GM12872 (cell line): Measurements from ENCODE around the gene POLG.

Source experiments
- TF ChIP-seq, protein P1 (sequence below): IDR thresholded peaks from 3 replicates; pipeline ENCODE4 v1.5.1; 2011; ENCODE audit warnings: low read depth, mild to moderate bottlenecking, low read length, moderate library complexity; ENCODE audit not compliant: insufficient read depth

POLG gene

DNA sequence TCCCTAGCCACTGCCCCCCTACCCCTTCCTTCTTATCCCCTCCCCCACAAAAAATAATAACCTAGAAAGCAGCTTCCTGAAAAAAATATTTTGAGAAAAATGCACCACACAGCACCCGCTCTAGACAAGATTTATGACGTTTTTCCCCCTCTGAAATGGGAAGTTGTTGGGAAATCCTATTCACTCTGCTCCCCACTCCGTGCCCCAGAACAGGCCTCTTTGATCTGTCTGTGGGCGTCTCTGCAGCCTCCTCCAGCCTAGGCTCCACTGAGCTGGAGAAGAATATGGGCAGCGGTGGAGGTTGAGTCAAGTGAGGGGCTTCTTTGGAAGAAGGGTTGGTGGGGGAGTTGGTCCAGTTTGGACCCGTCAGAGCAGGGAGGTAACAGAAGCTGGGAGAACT, 28.5 kb upstream of the POLG start:
- TF ChIP-seq, protein P1, sequence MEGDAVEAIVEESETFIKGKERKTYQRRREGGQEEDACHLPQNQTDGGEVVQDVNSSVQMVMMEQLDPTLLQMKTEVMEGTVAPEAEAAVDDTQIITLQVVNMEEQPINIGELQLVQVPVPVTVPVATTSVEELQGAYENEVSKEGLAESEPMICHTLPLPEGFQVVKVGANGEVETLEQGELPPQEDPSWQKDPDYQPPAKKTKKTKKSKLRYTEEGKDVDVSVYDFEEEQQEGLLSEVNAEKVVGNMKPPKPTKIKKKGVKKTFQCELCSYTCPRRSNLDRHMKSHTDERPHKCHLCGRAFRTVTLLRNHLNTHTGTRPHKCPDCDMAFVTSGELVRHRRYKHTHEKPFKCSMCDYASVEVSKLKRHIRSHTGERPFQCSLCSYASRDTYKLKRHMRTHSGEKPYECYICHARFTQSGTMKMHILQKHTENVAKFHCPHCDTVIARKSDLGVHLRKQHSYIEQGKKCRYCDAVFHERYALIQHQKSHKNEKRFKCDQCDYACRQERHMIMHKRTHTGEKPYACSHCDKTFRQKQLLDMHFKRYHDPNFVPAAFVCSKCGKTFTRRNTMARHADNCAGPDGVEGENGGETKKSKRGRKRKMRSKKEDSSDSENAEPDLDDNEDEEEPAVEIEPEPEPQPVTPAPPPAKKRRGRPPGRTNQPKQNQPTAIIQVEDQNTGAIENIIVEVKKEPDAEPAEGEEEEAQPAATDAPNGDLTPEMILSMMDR: no peak

DNA sequence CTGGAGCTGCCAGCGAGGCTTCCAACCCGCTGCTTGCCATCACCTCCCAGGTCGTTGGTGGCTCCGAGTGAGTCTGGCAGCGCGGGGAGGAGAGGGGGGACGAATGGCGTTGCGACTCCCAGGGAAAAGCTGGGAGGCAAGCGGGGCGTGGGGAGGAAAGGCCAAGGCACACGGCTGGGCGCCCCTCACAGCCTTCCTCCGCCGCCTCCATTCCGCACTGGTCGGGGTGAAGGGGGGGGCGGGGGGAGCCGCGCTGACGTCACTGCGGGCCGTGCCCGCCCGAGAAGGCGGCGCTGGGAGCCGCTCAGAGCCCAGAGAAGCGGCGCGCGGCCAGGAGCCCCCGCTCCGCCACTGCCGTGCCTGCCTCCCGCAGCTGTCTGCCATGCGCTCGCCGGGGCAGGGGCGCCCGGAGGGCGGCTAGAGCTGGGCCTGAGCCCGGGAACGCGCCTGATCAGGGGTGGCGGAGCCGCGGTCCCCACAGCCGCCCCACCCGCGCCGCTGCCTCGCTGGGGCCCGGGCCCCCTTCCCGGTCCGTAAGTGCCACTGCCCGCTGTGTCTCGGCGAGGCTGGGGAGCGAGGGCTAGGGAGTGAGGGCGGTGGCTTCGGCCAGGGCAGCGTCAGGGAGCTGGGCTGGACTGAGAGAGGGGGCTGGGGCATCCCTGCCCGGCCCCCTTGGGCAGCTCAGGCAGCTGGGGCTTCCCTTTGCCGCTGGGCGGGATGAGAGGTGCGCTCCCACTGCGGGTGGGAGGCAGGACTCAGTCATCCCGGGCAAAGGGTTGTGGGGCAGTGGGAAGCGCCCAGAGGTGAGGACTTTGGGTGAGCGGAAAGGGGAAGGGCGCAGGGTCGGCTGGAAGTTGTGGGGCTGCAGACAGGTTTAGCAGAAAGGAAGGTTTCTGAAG, 27.8 kb upstream of the POLG start:
- TF ChIP-seq, protein P1: no peak

DNA sequence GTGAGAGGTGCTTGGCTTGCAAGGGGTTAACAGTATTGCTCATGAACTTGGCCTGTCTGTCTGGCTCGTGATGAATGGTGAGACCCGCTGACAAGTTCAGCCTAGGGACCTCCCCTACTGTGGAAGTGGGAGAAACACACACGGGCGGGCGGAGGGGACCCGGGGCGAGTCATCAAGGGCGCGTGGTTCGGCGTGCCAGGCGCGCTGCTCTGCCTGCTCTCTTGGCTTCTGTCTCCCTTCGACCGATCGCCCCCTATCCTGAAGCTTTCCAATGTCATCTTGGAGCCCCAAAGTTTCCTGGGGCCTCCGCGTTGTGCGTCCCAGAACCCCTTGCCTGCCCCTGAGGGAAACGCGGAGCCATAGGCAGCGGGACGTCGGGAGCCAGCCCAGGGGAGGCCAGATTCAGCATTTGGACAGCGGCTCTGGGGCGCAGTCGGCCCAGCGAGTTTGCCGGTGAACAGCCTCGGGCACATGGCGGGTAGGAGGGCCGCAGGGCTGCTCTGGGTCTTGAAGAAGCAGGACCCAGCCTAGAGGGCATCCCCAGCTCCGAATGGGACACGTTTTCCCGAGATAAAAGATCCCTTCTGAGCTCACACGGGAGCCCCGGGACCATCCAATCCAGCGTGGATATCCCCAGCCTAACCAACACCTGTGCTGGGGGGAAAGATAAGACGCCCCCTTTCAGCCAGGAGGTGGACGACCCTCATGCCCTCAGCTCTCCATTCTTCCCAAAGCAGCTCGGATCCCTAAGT, 27.0 kb upstream of the POLG start:
- TF ChIP-seq, protein P1: no peak

DNA sequence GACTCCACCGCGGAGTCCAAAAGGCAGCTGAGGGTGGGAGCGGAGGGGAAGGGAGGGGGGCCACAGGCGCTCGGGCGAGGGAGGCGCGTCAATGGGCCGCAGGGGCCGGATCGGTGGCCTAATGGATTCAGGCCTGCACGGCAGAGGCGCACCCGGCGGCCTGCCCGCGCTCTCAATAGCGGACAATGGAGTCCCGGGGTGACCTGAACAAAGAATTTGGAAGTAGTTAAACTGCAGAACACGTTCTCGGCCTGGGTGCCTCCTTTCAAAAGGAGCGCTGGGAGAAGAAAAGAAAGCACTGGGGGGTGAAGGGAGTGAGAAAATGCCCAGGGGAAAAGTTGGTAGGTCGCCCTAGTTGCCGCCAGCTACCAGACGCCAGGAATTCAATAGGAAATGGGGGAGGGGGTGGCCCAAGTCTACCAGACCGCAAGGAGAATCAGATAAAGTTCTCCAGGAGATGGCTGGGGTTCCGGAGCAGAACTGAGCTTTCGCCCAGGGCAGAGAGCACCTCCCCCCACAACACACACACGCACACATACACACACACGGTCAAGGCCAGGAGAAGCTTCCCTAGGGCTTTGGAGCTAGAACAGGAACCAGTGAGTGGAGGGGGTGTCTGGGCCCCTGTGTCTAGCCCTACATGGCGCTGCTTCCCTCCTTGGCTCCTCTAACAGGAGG, 25.8 kb upstream of the POLG start:
- TF ChIP-seq, protein P1: no peak

DNA sequence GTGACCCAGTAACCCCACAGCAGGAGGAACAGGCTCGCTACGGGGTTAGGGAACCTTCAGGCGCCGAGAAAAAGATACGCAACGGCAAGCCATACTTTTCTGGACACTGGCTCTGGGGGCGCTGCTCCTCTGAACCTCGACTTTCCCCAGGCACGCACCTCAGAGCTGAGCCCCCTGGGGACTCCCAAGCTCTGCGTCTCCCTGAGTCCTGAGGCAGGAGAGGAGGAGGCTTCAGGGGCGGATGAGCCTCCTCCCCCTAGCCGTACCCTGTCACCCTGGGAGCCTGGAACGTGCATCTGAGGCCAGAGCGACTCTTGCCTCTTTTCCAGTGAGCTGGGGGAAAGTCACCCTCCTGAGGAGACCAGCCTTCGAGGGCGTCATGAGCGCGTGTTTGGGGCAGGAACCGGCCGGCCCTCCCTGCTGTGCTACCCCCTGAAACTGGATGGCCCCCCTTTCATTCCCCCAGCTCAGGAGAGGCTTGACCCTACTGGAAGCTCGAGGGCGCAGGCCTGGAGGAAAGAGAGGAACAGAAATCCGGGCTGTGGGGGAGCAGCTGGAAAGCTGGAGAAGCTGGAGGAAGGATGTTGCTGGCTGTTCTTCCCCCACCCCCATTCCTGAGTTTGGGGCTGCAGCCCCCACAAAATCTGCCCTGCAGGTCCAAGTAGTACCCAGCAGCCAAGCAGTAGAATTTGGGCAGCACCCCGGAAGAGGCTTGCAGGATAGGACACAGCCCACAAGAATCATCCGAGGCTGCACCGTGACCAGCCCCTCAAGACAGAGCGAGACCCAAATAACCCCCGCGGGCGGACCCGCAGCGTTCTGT, 25.1 kb upstream of the POLG start:
- TF ChIP-seq, protein P1: peak; percentile 28; the same call in 2 of the 3 replicates

DNA sequence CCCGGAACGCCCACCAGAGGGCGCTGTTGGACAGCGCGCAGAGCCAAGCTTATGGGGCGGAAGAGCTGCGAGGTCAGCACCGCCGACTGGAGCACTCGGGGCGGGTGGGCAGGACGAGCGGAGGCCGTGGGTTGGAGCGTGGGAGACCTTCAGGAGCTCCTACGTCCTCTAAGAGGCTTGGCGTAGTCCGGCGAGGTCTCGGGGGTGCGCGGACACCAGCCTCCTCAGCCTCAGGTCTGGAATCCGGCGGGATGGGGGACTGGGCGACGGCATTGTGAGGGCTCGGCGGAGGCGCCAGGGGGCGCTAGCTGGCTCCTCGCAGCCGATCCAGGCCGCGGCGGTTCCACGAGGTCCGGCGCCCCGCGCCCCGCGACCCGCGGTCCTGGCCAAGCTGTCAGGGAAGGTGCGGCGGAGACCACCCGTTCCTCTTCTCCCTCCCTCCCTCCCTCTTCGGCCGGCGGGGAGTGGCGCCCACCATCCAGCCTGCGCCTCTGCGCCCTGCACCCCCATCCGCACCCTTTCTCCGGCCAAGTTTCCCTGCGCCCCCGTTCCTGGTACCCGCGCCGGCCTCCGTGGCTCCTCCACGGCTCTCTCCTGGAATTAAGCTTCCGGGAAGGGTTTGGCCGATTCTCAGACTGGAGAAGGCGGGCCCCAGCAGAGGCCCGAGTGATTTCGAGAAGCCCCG, 24.3 kb upstream of the POLG start:
- TF ChIP-seq, protein P1: peak; percentile 76
